Right lobe of liver (tissue), 4 donors: ENCODE results near the gene EFHC2.

ENCODE experiments used
- CTCF ChIP-seq, 4 donors: fragments of 200-600 bp in 3 of 4; fragments of 450-650 bp in 1 of 4; IDR thresholded peaks; one replicate each; pipeline versions ENCODE4 v1.5.1 to v1.8.0; 2016 to 2022; ENCODE audit warnings: antibody characterized with exemption in 4 of 4, mild to moderate bottlenecking in 2 of 4
- POLR2A ChIP-seq: fragments of 450-650 bp; IDR thresholded peaks from one replicate; pipeline ENCODE4 v1.6.1; 2017; ENCODE audit warnings: antibody characterized with exemption, mild to moderate bottlenecking
- donor health status: DM: no; HTN: no; CAD: no.
- donor health status: DM: no; HTN: no; CAD: no.
- donor health status: DM: no; HTN: yes; CAD: no.

GRCh38 chrX:44225667-44226066 is 117.8 kb downstream of the EFHC2 start:
- TF ChIP-seq CTCF (IDR thresholded peaks at IDR 0.05) (no peak), POLR2A (no peak)
